H1 (cell line): Measurements from ENCODE around the gene WFDC12. TPM values are rescaled to one million over a fixed set of nuclear protein-coding genes. Genes with fewer than 3 reads are reported as not detected.

Source experiments
- CTCF ChIA-PET: fragments of 300-600 bp; sonication (Branson Sonifier 250); formaldehyde crosslinking; loops from one replicate; lab custom pipeline; 2021; ENCODE audit not compliant: partially characterized antibody; lab: Charles Lee
- POLR2A ChIA-PET: fragments of 300-600 bp; sonication (Branson Sonifier 250); formaldehyde crosslinking; loops from one replicate; lab custom pipeline; 2021; ENCODE audit warnings: inconsistent platforms; ENCODE audit not compliant: partially characterized antibody; lab: Charles Lee
- DNase-seq, 2 experiments: peaks; one replicate each; pipeline versions ENCODE4 v3.0.0 to v3.0.0-alpha.2; 2010 to 2022; ENCODE audit warnings: low spot score in 2 of 2, low read depth in 1 of 2, mixed read lengths in 1 of 2
- FAIRE-seq: peaks from 2 replicates; lab custom pipeline; 2011; peaks lifted over from hg19 to GRCh38; lab: Jason Lieb, UNC
- H2AFZ ChIP-seq: 2 replicates; pipeline ENCODE4 v1.8.1; 2012; ENCODE audit warnings: low read length, inconsistent platforms
- H2AK5ac ChIP-seq: 2 replicates; pipeline ENCODE4 v1.6.1; 2013; ENCODE audit warnings: low read depth, low read length
- H2BK120ac ChIP-seq: replicated peaks from 2 replicates; pipeline ENCODE3; 2013; ENCODE audit warnings: low read depth, low read length, inconsistent platforms
- H2BK12ac ChIP-seq: 2 replicates; pipeline ENCODE4 v1.6.1; 2013; ENCODE audit warnings: low read depth, low read length
- H2BK15ac ChIP-seq: 2 replicates; pipeline ENCODE4 v1.6.1; 2013; ENCODE audit warnings: low read length
- H2BK20ac ChIP-seq: 2 replicates; pipeline ENCODE4 v1.6.1; 2013; ENCODE audit warnings: low read length
- H2BK5ac ChIP-seq: 2 replicates; pipeline ENCODE4 v1.6.1; 2013; ENCODE audit warnings: low read depth, low read length
- H3K14ac ChIP-seq: 2 replicates; pipeline ENCODE4 v1.6.1; 2013; ENCODE audit warnings: inconsistent platforms; ENCODE audit not compliant: insufficient read length
- H3K18ac ChIP-seq: 2 replicates; pipeline ENCODE4 v1.6.1; 2013; ENCODE audit warnings: low read length; ENCODE audit errors: extremely low read depth
- H3K23ac ChIP-seq: 2 replicates; pipeline ENCODE4 v1.6.1; 2013; ENCODE audit warnings: inconsistent platforms; ENCODE audit not compliant: insufficient read length
- H3K23me2 ChIP-seq: 2 replicates; pipeline ENCODE4 v1.6.1; 2013; ENCODE audit warnings: low read depth, low read length
- H3K27ac ChIP-seq: 2 replicates; pipeline ENCODE4 v1.6.1; 2011; ENCODE audit warnings: low read depth, low read length, inconsistent platforms
- H3K27me3 ChIP-seq, 4 experiments: replicated peaks in 1 of 4; 1 replicate in 1 of 4; 2 replicates in 3 of 4; pipeline versions ENCODE4 v1.6.1 to v1.8.1; 2011 to 2013; ENCODE audit warnings: low read length in 3 of 4, mild to moderate bottlenecking in 3 of 4, inconsistent platforms in 2 of 4, mixed read lengths in 2 of 4, moderate library complexity in 1 of 4; ENCODE audit not compliant: control insufficient read depth in 3 of 4, insufficient read depth in 3 of 4; ENCODE audit errors: extremely low read depth in 1 of 4
- H3K36me3 ChIP-seq, 4 experiments: 2 replicates each; pipeline versions ENCODE4 v1.6.1 to v1.8.1; 2011 to 2013; ENCODE audit warnings: mild to moderate bottlenecking in 4 of 4, low read length in 3 of 4, moderate library complexity in 2 of 4, control low read depth in 1 of 4, inconsistent platforms in 1 of 4; ENCODE audit not compliant: insufficient read depth in 4 of 4, control insufficient read depth in 2 of 4
- H3K4ac ChIP-seq: replicated peaks from 2 replicates; pipeline ENCODE3; 2013; ENCODE audit warnings: low read length, low read depth, mixed read lengths, inconsistent platforms; ENCODE audit not compliant: insufficient read length
- H3K4me1 ChIP-seq, 4 experiments: replicated peaks in 1 of 4; 1 replicate in 1 of 4; 2 replicates in 3 of 4; pipeline versions ENCODE4 v1.6.1 to v1.8.1; 2011 to 2013; ENCODE audit warnings: low read length in 3 of 4, inconsistent platforms in 2 of 4, mixed read lengths in 1 of 4; ENCODE audit not compliant: insufficient read depth in 4 of 4, control insufficient read depth in 3 of 4
- H3K4me2 ChIP-seq, 2 experiments: 2 replicates each; pipeline versions ENCODE4 v1.6.1 to v1.8.1; 2011 to 2013; ENCODE audit warnings: low read depth in 2 of 2, low read length in 2 of 2, control low read depth in 1 of 2, inconsistent platforms in 1 of 2, mild to moderate bottlenecking in 1 of 2; ENCODE audit not compliant: insufficient read depth in 1 of 2
- H3K4me3 ChIP-seq, 4 experiments: fragments of 200-600, 300-600 bp in 1 of 4; sonication (generic), shearing (Covaris generic), sonication (Bioruptor Twin) in 1 of 4; 2 replicates each; pipeline versions ENCODE4 v1.5.1 to v1.8.1; 2011 to 2016; ENCODE audit warnings: low read length in 4 of 4, low read depth in 3 of 4, control low read depth in 2 of 4, inconsistent platforms in 2 of 4, mild to moderate bottlenecking in 2 of 4, mixed read lengths in 1 of 4, moderate library complexity in 1 of 4; ENCODE audit not compliant: insufficient read depth in 2 of 4; ENCODE audit errors: extremely low read depth in 1 of 4
- H3K56ac ChIP-seq: replicated peaks from 2 replicates; pipeline ENCODE3; 2013; ENCODE audit warnings: low read depth, mild to moderate bottlenecking, mixed read lengths, low read length, inconsistent platforms; ENCODE audit not compliant: insufficient read length
- H3K79me1 ChIP-seq: 2 replicates; pipeline ENCODE4 v1.6.1; 2013; ENCODE audit warnings: low read depth, low read length, control low read depth
- H3K79me2 ChIP-seq, 2 experiments: 2 replicates each; pipeline versions ENCODE4 v1.6.1 to v1.8.1; 2012 to 2013; ENCODE audit warnings: low read length in 2 of 2, mild to moderate bottlenecking in 2 of 2, inconsistent platforms in 1 of 2; ENCODE audit not compliant: insufficient read depth in 2 of 2, control insufficient read depth in 1 of 2
- H3K9ac ChIP-seq, 4 experiments: replicated peaks in 1 of 4; 1 replicate in 1 of 4; 2 replicates in 3 of 4; pipeline versions ENCODE4 v1.6.1 to v1.8.1; 2011 to 2013; ENCODE audit warnings: low read depth in 3 of 4, low read length in 3 of 4, control low read depth in 2 of 4, mild to moderate bottlenecking in 2 of 4, moderate library complexity in 2 of 4, inconsistent platforms in 1 of 4; ENCODE audit errors: extremely low read depth in 1 of 4
- H3K9me3 ChIP-seq, 2 experiments: 2 replicates each; pipeline versions ENCODE4 v1.6.1 to v1.8.1; 2012 to 2013; ENCODE audit warnings: mild to moderate bottlenecking in 2 of 2, moderate library complexity in 2 of 2, control low read depth in 1 of 2, inconsistent platforms in 1 of 2, low read depth in 1 of 2, low read length in 1 of 2, mixed read lengths in 1 of 2; ENCODE audit not compliant: insufficient read depth in 2 of 2
- H4K20me1 ChIP-seq, 2 experiments: replicated peaks in 1 of 2; 2 replicates each; pipeline versions ENCODE3 to v1.8.1; 2011 to 2013; ENCODE audit warnings: inconsistent platforms in 2 of 2, low read length in 2 of 2, mild to moderate bottlenecking in 1 of 2; ENCODE audit not compliant: insufficient read depth in 2 of 2, control insufficient read depth in 1 of 2
- H4K5ac ChIP-seq: 2 replicates; pipeline ENCODE4 v1.6.1; 2013; ENCODE audit warnings: low read length, low read depth, mixed read lengths, inconsistent platforms; ENCODE audit not compliant: insufficient read length
- H4K8ac ChIP-seq: 2 replicates; pipeline ENCODE4 v1.8.0; 2013; ENCODE audit warnings: mild to moderate bottlenecking, moderate library complexity, low read length, inconsistent platforms; ENCODE audit not compliant: insufficient read depth; ENCODE audit errors: extremely low read depth
- H4K91ac ChIP-seq: replicated peaks from 2 replicates; pipeline ENCODE3; 2013; ENCODE audit warnings: low read length, mixed read lengths, inconsistent platforms; ENCODE audit not compliant: insufficient read length
- CHD2 ChIP-seq: IDR thresholded peaks from 2 replicates; pipeline ENCODE4 v1.6.1; 2012; ENCODE audit warnings: low read length, improper control_type of control experiment
- CTBP2 ChIP-seq: IDR thresholded peaks from 2 replicates; pipeline ENCODE4 v1.7.0; 2011; ENCODE audit warnings: borderline replicate concordance, mild to moderate bottlenecking, moderate library complexity, mixed read lengths, low read length; ENCODE audit not compliant: insufficient read depth, insufficient read length
- GTF2F1 ChIP-seq: IDR thresholded peaks from 2 replicates; pipeline ENCODE4 v1.6.1; 2012; ENCODE audit warnings: low read depth, low read length, improper control_type of control experiment, borderline replicate concordance
- MAFK ChIP-seq: IDR thresholded peaks from 2 replicates; pipeline ENCODE4 v1.6.1; 2012; ENCODE audit warnings: low read depth, mild to moderate bottlenecking, improper control_type of control experiment, low read length
- SP2 ChIP-seq: IDR thresholded peaks from 2 replicates; pipeline ENCODE4 v1.6.1; 2012; ENCODE audit warnings: mild to moderate bottlenecking, low read length, inconsistent platforms
- TCF12 ChIP-seq: IDR thresholded peaks from 2 replicates; pipeline ENCODE4 v1.6.1; 2011; ENCODE audit warnings: low read depth, mild to moderate bottlenecking, low read length
- ZNF274 ChIP-seq: IDR thresholded peaks from 2 replicates; pipeline ENCODE4 v1.7.0; 2012; ENCODE audit warnings: low read length, borderline replicate concordance; ENCODE audit errors: extremely low read depth
- WGBS, 2 experiments: shearing (Covaris generic) in 1 of 2; methylation state at CpG; one replicate each; pipeline versions ENCODE4 v1.1.6 to v1.1.7; 2013 to 2015; ENCODE audit warnings: low lambda C conversion rate in 2 of 2, mixed read lengths in 2 of 2, inconsistent platforms in 1 of 2, low coverage in 1 of 2, missing lambda C conversion rate in 1 of 2; ENCODE audit not compliant: insufficient replicate concordance in 2 of 2, insufficient coverage in 1 of 2, insufficient read length in 1 of 2; ENCODE audit errors: extremely low coverage in 1 of 2, missing lambda C conversion rate in 1 of 2; 5-methylcytosine and 5-hydroxymethylcytosine counted together
- polyA plus RNA-seq, 7 experiments: library from polyadenylated mRNA; depleted of rRNA in 3 of 7; stranded (reverse) in 5 of 7; unstranded in 2 of 7; fragments of >200 nt in 5 of 7; fragments of 200-250 nt in 2 of 7; gene quantifications; 1 replicate in 5 of 7; 2 replicates in 1 of 7; 4 replicates in 1 of 7; pipeline versions ENCODE4 v1.2.1 to v1.2.3, GENCODE V29; 2011 to 2013; ENCODE audit warnings: missing spikeins in 2 of 7, mixed read lengths in 2 of 7
- total RNA-seq: library from RNA; stranded (reverse); fragmentation: NEBNext Ultra II Directional; extraction: Animal tissue kit (Norgen Biotek cat#: 25700); gene quantifications from 2 replicates; pipeline ENCODE4 v1.2.1, GENCODE V29; 2021

WFDC12 gene
- total and polyA plus RNA-seq, 2 of the 8 experiments (the other 6 are each of a cell fraction or from before 2014, with no cell fraction given), result not detected

GRCh38 chr20:45085289-45085688, 39.0 kb downstream of the WFDC12 start:
- H3K4me3 ChIP-seq, result no peak overlapping the region
- H2BK5ac ChIP-seq, result no peak overlapping the region
- H4K20me1 ChIP-seq, result no peaks in the 10 kb centered on the region
- no peak overlapping the region for H2BK15ac ChIP-seq
- no peak overlapping the region for H4K8ac ChIP-seq
- H4K5ac ChIP-seq, result no peak overlapping the region
- CTCF ChIA-PET, result interaction anchor here (1.7 to 3.0 kb wide), 2 partner anchors 11 to 74 kb away, joined by 7 to 22 read pairs; no protein-coding TSS in a partner anchor
- H3K79me1 ChIP-seq, result no peaks in the 10 kb centered on the region
- no peak overlapping the region for H3K18ac ChIP-seq
- no peak overlapping the region for H2AFZ ChIP-seq
- H3K23ac ChIP-seq, result no peak overlapping the region
- no peak overlapping the region for H3K4me2 ChIP-seq
- DNase-seq, result no peak
- H2AK5ac ChIP-seq, result no peak overlapping the region
- H3K27ac ChIP-seq, result no peak overlapping the region
- H3K9ac ChIP-seq, result no peak overlapping the region
- 89% methylated on average over 2 of the region's 2 CpGs; no CpG with 5 or more reads in 1 of the 2 experiments for WGBS, 2 experiments
- peaks cover 3 to 9% of the 10 kb centered on the region in 2 experiments; a peak in 3 of 4 replicates for H3K9me3 ChIP-seq
- H3K79me2 ChIP-seq, result no peaks in the 10 kb centered on the region
- POLR2A ChIA-PET, result no interaction called here
- H3K27me3 ChIP-seq, result no peaks in the 10 kb centered on the region
- H3K14ac ChIP-seq, result no peak overlapping the region
- no peak overlapping the region for H2BK12ac ChIP-seq
- FAIRE-seq, result no peak
- H3K23me2 ChIP-seq, result no peaks in the 10 kb centered on the region
- H2BK20ac ChIP-seq, result no peak overlapping the region
- no peak overlapping the region for H3K4ac ChIP-seq
- H3K36me3 ChIP-seq, result peaks cover 0 to 25% (median 5%) of the 10 kb centered on the region in 4 experiments; a peak in 4 of 8 replicates
- no peak overlapping the region for H3K56ac ChIP-seq
- H3K4me1 ChIP-seq, result no peaks in the 10 kb centered on the region; a peak in 1 of 7 replicates
- no peak overlapping the region for H2BK120ac ChIP-seq
- TF ChIP-seq GTF2F1 (no peak), TCF12 (no peak), SP2 (no peak), CTBP2 (no peak), MAFK (no peak), ZNF274 (no peak), CHD2 (no peak)
- TF ChIP-seq, all 59 proteins: peak for 0
- H4K91ac ChIP-seq, result no peak overlapping the region
